ENCODE data around the gene SOX13. TPM values are rescaled to one million over a fixed set of nuclear protein-coding genes. Genes with fewer than 3 reads are reported as not detected.
"Not testable (repeated sequence)": the region's sequence is repeated elsewhere in the genome, so short reads cannot be mapped to it uniquely, and the experiment has no call there.

SOX13 gene
- total RNA-seq, 1 experiment from 2014 or later = 171 TPM

GRCh38 chr1:204094856-204095634, 22.1 kb downstream of the SOX13 start (continued):
- no peak for TF ChIP-seq PRDM15 (CRISPR knock-in tag; IDR thresholded peaks at IDR 0.05)
- no peak for TF ChIP-seq PRRX2 (CRISPR knock-in tag; IDR thresholded peaks at IDR 0.05)

GRCh38 chr1:204096931-204097330, 24.0 kb downstream of the SOX13 start:
- ATAC-seq (no peak), DNase-seq (ENCODE audit: low spot score) (no peak)
- H3K4me1 Mint-ChIP-seq = peaks cover 75% of the 10 kb centered on the region
- CTCF ChIA-PET = no interaction called here
- POLR2A ChIA-PET = no interaction called here
- no peak overlapping the region for H3K4me3 Mint-ChIP-seq
- H3K36me3 Mint-ChIP-seq = no peaks in the 10 kb centered on the region
- no peaks in the 10 kb centered on the region for H3K9me3 Mint-ChIP-seq
- 0 out of 2 replicates have a peak, but pooled peaks have one; percentile 12 for TF ChIP-seq ZNF512 (CRISPR knock-in tag; IDR thresholded peaks at IDR 0.05; ENCODE audit: borderline replicate concordance)
- no peak for TF ChIP-seq TCF7 (CRISPR knock-in tag; IDR thresholded peaks at IDR 0.05; ENCODE audit: low read depth)
- peak overlapping the region; percentile 61 for H3K27ac Mint-ChIP-seq
- H3K27me3 Mint-ChIP-seq (ENCODE audit: low read depth) = no peaks in the 10 kb centered on the region

- POLR2A ChIA-PET = interaction anchor here (1.2 kb wide), 1 partner anchor 19 kb away, joined by 3 read pairs; no protein-coding TSS in a partner anchor
- ATAC-seq (no peak), DNase-seq (ENCODE audit: low spot score) (no peak)
- peak overlapping the region; percentile 53 for H3K27ac Mint-ChIP-seq
- peaks cover 77% of the 10 kb centered on the region for H3K4me1 Mint-ChIP-seq
- TF ChIP-seq CBFB (CRISPR knock-in tag; IDR thresholded peaks at IDR 0.05; ENCODE audit: low read depth) = no peak
- TF ChIP-seq ATF2 (CRISPR knock-in tag; IDR thresholded peaks at IDR 0.05; ENCODE audit: borderline replicate concordance, low read depth) = no peak
- TF ChIP-seq PREB (CRISPR knock-in tag; IDR thresholded peaks at IDR 0.05; ENCODE audit: borderline replicate concordance) = no peak
- no peaks in the 10 kb centered on the region for H3K27me3 Mint-ChIP-seq (ENCODE audit: low read depth)
- no peaks in the 10 kb centered on the region for H3K36me3 Mint-ChIP-seq
- CTCF ChIA-PET = interaction anchor here (0.7 to 1.0 kb wide), 4 partner anchors 9 to 424 kb away, joined by 3 read pairs; no protein-coding TSS in a partner anchor
- H3K4me3 Mint-ChIP-seq = no peak overlapping the region
- no peaks in the 10 kb centered on the region for H3K9me3 Mint-ChIP-seq
Measured at GRCh38 chr1:204098683-204099082, 25.8 kb downstream of the SOX13 start.

- not testable (repeated sequence) for ATAC-seq; H3K9me3 Mint-ChIP-seq; DNase-seq (ENCODE audit: low spot score); H3K27ac Mint-ChIP-seq; H3K4me3 Mint-ChIP-seq; H3K36me3 Mint-ChIP-seq; H3K27me3 Mint-ChIP-seq (ENCODE audit: low read depth)
- TF ChIP-seq ZNF121 (CRISPR knock-in tag; IDR thresholded peaks at IDR 0.05) = peak; percentile 93
- CTCF ChIA-PET = interaction anchor here (0.6 kb wide), 2 partner anchors 226 to 397 kb away, joined by 3 to 4 read pairs; no protein-coding TSS in a partner anchor
- POLR2A ChIA-PET = interaction anchor here (0.7 to 1.3 kb wide), 3 partner anchors 8 to 27 kb away, joined by 3 to 7 read pairs (median 4); partner anchors contain the start of gene SOX13
- H3K4me1 Mint-ChIP-seq = peaks cover 77% of the 10 kb centered on the region
Measured at GRCh38 chr1:204099754-204100153, 26.8 kb downstream of the SOX13 start.

Measured in WTC11 (cell line).